ENCODE data around the gene NLRP8. TPM values are rescaled to one million over a fixed set of nuclear protein-coding genes. Genes with fewer than 3 reads are reported as not detected.

The NLRP8 gene
- not detected in 2 replicates for total RNA-seq

GRCh38 chr19:55947532-55947931, at the start of gene NLRP8:
TSS of gene NLRP8 (plus strand) at chr19:55947832.

GRCh38 chr19:55931936-55932386, 15.7 kb upstream of the NLRP8 start, which contains the start of gene NLRP13:
TSS of gene NLRP13 (minus strand) at chr19:55932336. CDS start at chr19:55932311, 25 bp downstream.

GRCh38 chr19:55986487-55986886, 38.9 kb downstream of the NLRP8 start, which contains the start of gene NLRP5:
TSS of gene NLRP5 (plus strand) at chr19:55986775.

Other genes with a start within 250 kb of the NLRP8 start
- gene NLRP9, start 209.4 kb upstream of the NLRP8 start, total RNA-seq, result not detected in 2 replicates
- gene RFPL4A, start 188.7 kb upstream of the NLRP8 start, total RNA-seq, result not detected in 2 replicates
- not detected in 2 replicates for gene RFPL4AL1, start 178.7 kb upstream of the NLRP8 start, total RNA-seq
- under 0.01 TPM in 1 of 2 replicates, not detected in the other for gene NLRP11, start 115.8 kb upstream of the NLRP8 start, total RNA-seq
- not detected in 2 replicates for gene NLRP4, start 111.3 kb upstream of the NLRP8 start, total RNA-seq
- not detected in 2 replicates for gene NLRP13, start 15.5 kb upstream of the NLRP8 start, total RNA-seq
- gene NLRP5, start 38.9 kb downstream of the NLRP8 start, total RNA-seq, result not detected in 2 replicates
- gene ZNF787, start 173.5 kb downstream of the NLRP8 start, total RNA-seq, result 26.4 and 33.6 TPM in 2 replicates
- 16.9 and 17.1 TPM in 2 replicates for gene ZNF444, start 193.5 kb downstream of the NLRP8 start, total RNA-seq
- gene GALP, start 228.2 kb downstream of the NLRP8 start, total RNA-seq, result not detected in 2 replicates
- 0.24 TPM in 1 of 2 replicates, not detected in the other for gene ZSCAN5B, start 250.0 kb downstream of the NLRP8 start, total RNA-seq